Measurements from ENCODE around the gene MED31.

The MED31 gene

DNA sequence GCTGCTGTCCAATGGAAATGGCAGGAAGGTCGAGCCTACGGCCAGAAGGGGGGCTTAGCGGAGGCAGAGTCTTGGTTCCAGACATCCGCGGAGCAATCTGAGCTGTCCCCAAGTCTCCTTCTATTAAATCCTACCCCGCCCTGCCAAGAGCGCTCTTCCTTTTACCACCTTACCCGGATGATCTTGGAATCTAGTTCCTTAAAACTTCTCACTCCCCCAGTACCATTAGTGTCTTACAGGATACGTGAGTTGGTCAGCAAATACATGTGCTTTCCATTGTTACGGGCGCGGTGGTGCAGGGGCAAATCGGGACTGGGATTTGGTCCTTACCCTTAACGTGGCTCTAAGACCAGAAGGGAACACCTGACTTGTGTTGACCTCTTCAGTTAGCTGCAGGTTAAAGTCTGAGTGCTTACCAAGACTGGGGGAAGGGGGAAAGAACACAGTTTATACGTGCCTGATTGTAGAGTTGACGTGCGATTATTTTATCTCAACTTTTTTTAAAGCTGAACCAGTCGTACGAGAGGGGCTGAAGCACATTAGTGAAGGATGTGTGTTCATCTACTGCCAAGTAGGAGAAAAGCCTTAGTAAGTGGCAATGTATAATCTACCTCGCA is 10.1 kb downstream of the MED31 start:
- Histone ChIP-seq H3K9me3 (replicated peaks in 1 of 2; ENCODE audit: control insufficient read depth in 2 of 2, insufficient read depth in 1 of 2, low read depth in 1 of 2, low read length in 2 of 2) (no peaks in the 10 kb centered on the region), H3K79me1 (ENCODE audit: low read depth, low read length) (peaks cover 31% of the 10 kb centered on the region), H4K91ac (ENCODE audit: low read depth, low read length, poor library complexity) (peak overlapping the region; percentile 22), H2AK5ac (ENCODE audit: low read depth, low read length) (no peak overlapping the region), H3K27me3 (ENCODE audit: control insufficient read depth in 3 of 3, insufficient read depth in 3 of 3, low read depth in 1 of 3, low read length in 3 of 3) (no peaks in the 10 kb centered on the region), H4K8ac (ENCODE audit: low read depth, low read length) (no peak overlapping the region), H2BK5ac (ENCODE audit: low read length) (peak overlapping the region; percentile 69), H3K14ac (ENCODE audit: low read length) (no peak overlapping the region), H3K36me3 (replicated peaks in 1 of 2; ENCODE audit: control insufficient read depth in 2 of 2, insufficient read depth in 2 of 2, low read length in 2 of 2) (peaks cover 4 to 57% of the 10 kb centered on the region in 2 donors), H3K9ac (ENCODE audit: low read depth, low read length, poor library complexity) (peak overlapping the region; percentile 93), H2BK120ac (ENCODE audit: low read depth, low read length) (no peak overlapping the region), H3K4me2 (ENCODE audit: insufficient read depth, low read length, poor library complexity, severe bottlenecking) (peak overlapping the region; percentile 90), H3K4ac (ENCODE audit: low read length) (no peak overlapping the region), H3K4me3 (ENCODE audit: low read length in 2 of 2) (peak overlapping the region; percentile 76 to 97), H2BK12ac (ENCODE audit: low read length) (no peak overlapping the region), H3K18ac (ENCODE audit: low read length) (peak overlapping the region; percentile 89), H2AFZ (ENCODE audit: low read length) (peak overlapping the region; percentile 100), H3K27ac (replicated peaks; ENCODE audit: low read length) (peak overlapping the region; percentile 94), H2BK15ac (ENCODE audit: low read length) (no peak overlapping the region), H3K23ac (ENCODE audit: low read depth, low read length, poor library complexity) (peak overlapping the region; percentile 97), H3K4me1 (ENCODE audit: control insufficient read depth in 2 of 2, insufficient read depth in 1 of 2, low read depth in 1 of 2, low read length in 2 of 2) (peaks cover 9 to 13% of the 10 kb centered on the region in 2 donors)
- no CpG with 5 or more reads among the region's 20 CpGs for WGBS, 2 donors (ENCODE audit: extremely low coverage in 2 of 2, insufficient read length in 2 of 2, insufficient replicate concordance in 1 of 2)
- no peak for DNase-seq (ENCODE audit: low spot score)

DNA sequence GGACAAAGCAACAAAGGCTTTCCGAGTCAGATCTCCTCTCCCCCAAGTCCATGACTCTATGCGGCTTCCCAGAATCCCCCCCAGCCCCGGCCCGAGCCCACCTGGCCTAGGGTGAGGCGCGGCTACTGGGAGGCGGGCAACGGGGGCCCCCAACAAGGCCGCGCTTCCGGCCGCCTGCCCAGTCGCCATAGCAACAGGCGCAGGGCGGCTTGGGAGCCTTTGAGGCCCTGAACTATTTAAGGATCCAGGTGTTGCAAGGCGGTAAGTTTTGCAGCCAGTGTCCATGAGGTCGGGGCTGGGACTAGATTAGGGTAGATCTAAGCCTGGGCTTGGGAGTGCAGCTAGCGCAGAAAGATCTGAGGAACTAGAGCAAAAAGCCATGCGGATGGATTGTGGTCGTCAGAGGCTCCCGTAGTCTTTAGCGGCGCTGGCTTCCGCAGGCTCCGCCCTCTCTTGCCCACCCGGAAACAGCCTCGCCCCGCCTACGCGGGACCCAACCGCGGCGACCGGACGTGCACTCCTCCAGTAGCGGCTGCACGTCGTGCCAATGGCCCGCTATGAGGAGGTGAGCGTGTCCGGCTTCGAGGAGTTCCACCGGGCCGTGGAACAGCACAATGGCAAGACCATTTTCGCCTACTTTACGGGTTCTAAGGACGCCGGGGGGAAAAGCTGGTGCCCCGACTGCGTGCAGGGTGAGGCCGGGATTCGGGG is 10.7 kb downstream of the MED31 start, which contains the start of the genes KIAA0753 and TXNDC17:
Gene KIAA0753 (minus strand): TSS at position 176 of the 711 bp plus-strand sequence. CDS start 5,608 bp downstream, outside the sequence.
Gene TXNDC17 (plus strand): TSS at position 525 of the 711 bp plus-strand sequence. CDS start 23 bp downstream, at position 548.
- WGBS, 2 donors (ENCODE audit: extremely low coverage in 2 of 2, insufficient read length in 2 of 2, insufficient replicate concordance in 1 of 2): no CpG with 5 or more reads among the region's 52 CpGs
- Histone ChIP-seq H2BK5ac (ENCODE audit: low read length) (peak within 1 kb of the TSS; percentile 69), H2BK120ac (ENCODE audit: low read depth, low read length) (no peak within 1 kb of the TSS)

DNA sequence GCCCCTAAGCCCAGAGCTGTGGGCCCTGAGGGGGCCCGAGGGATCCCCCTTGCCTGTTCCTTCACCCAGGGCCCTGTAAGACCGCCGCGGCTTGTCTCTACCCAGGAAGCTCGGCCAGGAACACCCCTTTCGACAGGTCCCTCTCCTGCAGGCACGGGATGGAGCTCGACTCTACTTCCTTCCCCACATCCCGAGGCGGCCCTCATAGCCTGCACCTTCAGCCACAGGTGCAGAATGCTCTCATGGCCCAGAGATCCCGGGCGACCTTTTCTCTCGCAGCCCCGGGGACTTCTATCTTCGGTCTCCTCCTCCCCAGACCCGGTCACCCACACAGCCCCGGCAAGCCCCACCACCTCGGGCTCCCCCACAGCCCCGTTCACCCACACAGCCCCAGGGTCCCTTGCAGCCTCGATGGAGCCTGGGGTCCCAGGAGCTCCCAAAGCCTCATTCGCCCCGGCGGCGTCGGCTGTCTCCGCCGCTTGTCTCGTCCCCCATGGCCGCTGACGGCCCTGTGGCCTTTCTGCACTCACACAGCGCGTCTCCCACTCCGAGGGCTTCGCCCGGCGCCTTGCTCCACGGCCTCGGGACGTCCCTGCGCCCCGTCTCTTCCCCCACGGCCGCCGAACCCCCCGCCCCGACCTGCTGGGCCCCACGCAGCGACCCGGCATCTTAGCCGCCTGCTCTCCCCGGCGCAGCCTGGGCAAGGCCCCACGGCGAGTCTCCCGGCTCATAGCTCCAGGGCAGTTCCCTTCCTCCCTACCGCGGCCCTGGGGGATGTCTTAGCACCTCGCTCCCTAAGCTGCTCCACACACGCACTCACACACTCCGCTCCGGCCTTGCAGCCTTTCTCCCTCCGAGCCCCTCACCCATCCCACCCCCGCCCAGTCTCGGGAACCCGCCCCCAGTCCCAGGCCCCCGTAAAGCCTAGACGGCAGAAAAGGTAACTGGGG is 11.5 kb downstream of the MED31 start:
- Histone ChIP-seq H3K23ac (ENCODE audit: low read depth, low read length, poor library complexity) (peak overlapping the region; percentile 71), H3K27me3 (ENCODE audit: control insufficient read depth in 3 of 3, insufficient read depth in 3 of 3, low read depth in 1 of 3, low read length in 3 of 3) (no peaks in the 10 kb centered on the region), H2BK12ac (ENCODE audit: low read length) (peak overlapping the region; percentile 30), H4K91ac (ENCODE audit: low read depth, low read length, poor library complexity) (no peak overlapping the region), H3K18ac (ENCODE audit: low read length) (peak overlapping the region; percentile 98), H4K8ac (ENCODE audit: low read depth, low read length) (no peak overlapping the region), H3K4ac (ENCODE audit: low read length) (peak overlapping the region; percentile 97), H3K4me3 (ENCODE audit: low read length in 2 of 2) (peak overlapping the region; percentile 76 to 97), H3K9me3 (replicated peaks in 1 of 2; ENCODE audit: control insufficient read depth in 2 of 2, insufficient read depth in 1 of 2, low read depth in 1 of 2, low read length in 2 of 2) (no peaks in the 10 kb centered on the region), H2BK5ac (ENCODE audit: low read length) (peak overlapping the region; percentile 69), H3K14ac (ENCODE audit: low read length) (peak overlapping the region; percentile 76), H2AK5ac (ENCODE audit: low read depth, low read length) (peak overlapping the region; percentile 97), H3K27ac (replicated peaks; ENCODE audit: low read length) (peak overlapping the region; percentile 94), H2BK120ac (ENCODE audit: low read depth, low read length) (no peak overlapping the region), H3K9ac (ENCODE audit: low read depth, low read length, poor library complexity) (peak overlapping the region; percentile 98), H2BK15ac (ENCODE audit: low read length) (peak overlapping the region; percentile 78), H3K4me1 (ENCODE audit: control insufficient read depth in 2 of 2, insufficient read depth in 1 of 2, low read depth in 1 of 2, low read length in 2 of 2) (peaks cover 9 to 13% of the 10 kb centered on the region in 2 donors), H3K36me3 (replicated peaks in 1 of 2; ENCODE audit: control insufficient read depth in 2 of 2, insufficient read depth in 2 of 2, low read length in 2 of 2) (peaks cover 4 to 57% of the 10 kb centered on the region in 2 donors), H3K79me1 (ENCODE audit: low read depth, low read length) (peaks cover 31% of the 10 kb centered on the region), H2AFZ (ENCODE audit: low read length) (peak overlapping the region; percentile 100), H3K4me2 (ENCODE audit: insufficient read depth, low read length, poor library complexity, severe bottlenecking) (peak overlapping the region; percentile 90)
- DNase-seq (ENCODE audit: low spot score): no peak
- no CpG with 5 or more reads among the region's 67 CpGs for WGBS, 2 donors (ENCODE audit: extremely low coverage in 2 of 2, insufficient read length in 2 of 2, insufficient replicate concordance in 1 of 2)

More for the DNA sequence above, 10.7 kb downstream of the MED31 start, which contains the start of the genes KIAA0753 and TXNDC17:
- H3K79me1 ChIP-seq (ENCODE audit: low read depth, low read length): peaks cover 31% of the 10 kb centered on the region
- no peaks in the 10 kb centered on the region for H3K9me3 ChIP-seq (replicated peaks in 1 of 2; ENCODE audit: control insufficient read depth in 2 of 2, insufficient read depth in 1 of 2, low read depth in 1 of 2, low read length in 2 of 2)
- no peak within 1 kb of the TSS for H4K8ac ChIP-seq (ENCODE audit: low read depth, low read length)
- H3K4ac ChIP-seq (ENCODE audit: low read length): peak within 1 kb of the TSS; percentile 97
- peaks cover 4 to 57% of the 10 kb centered on the region in 2 donors for H3K36me3 ChIP-seq (replicated peaks in 1 of 2; ENCODE audit: control insufficient read depth in 2 of 2, insufficient read depth in 2 of 2, low read length in 2 of 2)
- peak within 1 kb of the TSS; percentile 76 to 97 for H3K4me3 ChIP-seq (ENCODE audit: low read length in 2 of 2)
- H2BK15ac ChIP-seq (ENCODE audit: low read length): peak within 1 kb of the TSS; percentile 78
- peak within 1 kb of the TSS; percentile 22 for H4K91ac ChIP-seq (ENCODE audit: low read depth, low read length, poor library complexity)
- peak within 1 kb of the TSS; percentile 97 for H3K23ac ChIP-seq (ENCODE audit: low read depth, low read length, poor library complexity)
- H3K4me1 ChIP-seq (ENCODE audit: control insufficient read depth in 2 of 2, insufficient read depth in 1 of 2, low read depth in 1 of 2, low read length in 2 of 2): peaks cover 9 to 13% of the 10 kb centered on the region in 2 donors
- peak; percentile 89 for DNase-seq (ENCODE audit: low spot score)
- peak within 1 kb of the TSS; percentile 97 for H2AK5ac ChIP-seq (ENCODE audit: low read depth, low read length)
- peak within 1 kb of the TSS; percentile 94 for H3K27ac ChIP-seq (replicated peaks; ENCODE audit: low read length)
- H3K4me2 ChIP-seq (ENCODE audit: insufficient read depth, low read length, poor library complexity, severe bottlenecking): peak within 1 kb of the TSS; percentile 90
- H3K14ac ChIP-seq (ENCODE audit: low read length): peak within 1 kb of the TSS; percentile 76
- no peaks in the 10 kb centered on the region for H3K27me3 ChIP-seq (ENCODE audit: control insufficient read depth in 3 of 3, insufficient read depth in 3 of 3, low read depth in 1 of 3, low read length in 3 of 3)
- H2BK12ac ChIP-seq (ENCODE audit: low read length): peak within 1 kb of the TSS; percentile 30
- H2AFZ ChIP-seq (ENCODE audit: low read length): peak within 1 kb of the TSS; percentile 100
- H3K18ac ChIP-seq (ENCODE audit: low read length): peak within 1 kb of the TSS; percentile 98
- H3K9ac ChIP-seq (ENCODE audit: low read depth, low read length, poor library complexity): peak within 1 kb of the TSS; percentile 98
